Measurements from ENCODE around the gene CLGN.

DNA sequence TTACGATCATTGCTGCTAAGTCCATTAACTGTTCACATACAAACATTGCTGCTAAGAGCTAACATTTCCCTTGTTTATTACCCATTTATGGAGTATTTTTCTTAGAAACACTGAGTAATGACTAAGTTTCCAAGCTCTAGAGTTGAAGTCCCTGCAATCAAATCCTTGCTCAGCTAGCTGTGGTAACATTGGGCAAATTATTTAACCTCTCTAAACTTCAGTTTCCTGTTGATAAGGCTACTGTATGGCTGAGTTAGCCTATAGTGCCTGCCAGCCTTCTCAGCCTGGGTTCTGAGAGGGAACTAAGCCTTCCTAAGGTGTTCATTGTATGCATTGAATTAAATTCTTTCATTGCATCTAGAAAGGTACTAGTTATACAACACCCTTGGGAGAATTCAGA, 69.2 kb downstream of the CLGN start:
- TF ChIP-seq, protein P1, sequence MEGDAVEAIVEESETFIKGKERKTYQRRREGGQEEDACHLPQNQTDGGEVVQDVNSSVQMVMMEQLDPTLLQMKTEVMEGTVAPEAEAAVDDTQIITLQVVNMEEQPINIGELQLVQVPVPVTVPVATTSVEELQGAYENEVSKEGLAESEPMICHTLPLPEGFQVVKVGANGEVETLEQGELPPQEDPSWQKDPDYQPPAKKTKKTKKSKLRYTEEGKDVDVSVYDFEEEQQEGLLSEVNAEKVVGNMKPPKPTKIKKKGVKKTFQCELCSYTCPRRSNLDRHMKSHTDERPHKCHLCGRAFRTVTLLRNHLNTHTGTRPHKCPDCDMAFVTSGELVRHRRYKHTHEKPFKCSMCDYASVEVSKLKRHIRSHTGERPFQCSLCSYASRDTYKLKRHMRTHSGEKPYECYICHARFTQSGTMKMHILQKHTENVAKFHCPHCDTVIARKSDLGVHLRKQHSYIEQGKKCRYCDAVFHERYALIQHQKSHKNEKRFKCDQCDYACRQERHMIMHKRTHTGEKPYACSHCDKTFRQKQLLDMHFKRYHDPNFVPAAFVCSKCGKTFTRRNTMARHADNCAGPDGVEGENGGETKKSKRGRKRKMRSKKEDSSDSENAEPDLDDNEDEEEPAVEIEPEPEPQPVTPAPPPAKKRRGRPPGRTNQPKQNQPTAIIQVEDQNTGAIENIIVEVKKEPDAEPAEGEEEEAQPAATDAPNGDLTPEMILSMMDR (IDR thresholded peaks at IDR 0.05) = no peak
- no peak for TF ChIP-seq POLR2A (IDR thresholded peaks at IDR 0.05)

Measured in right lobe of liver (tissue), 4 donors.